ENCODE results near the gene FTO. TPM values are rescaled to one million over a fixed set of nuclear protein-coding genes. Genes with fewer than 3 reads are reported as not detected.

Gene FTO
- total and polyA plus RNA-seq, 2 donors from 2014 or later = 22.3 to 116 TPM

DNA sequence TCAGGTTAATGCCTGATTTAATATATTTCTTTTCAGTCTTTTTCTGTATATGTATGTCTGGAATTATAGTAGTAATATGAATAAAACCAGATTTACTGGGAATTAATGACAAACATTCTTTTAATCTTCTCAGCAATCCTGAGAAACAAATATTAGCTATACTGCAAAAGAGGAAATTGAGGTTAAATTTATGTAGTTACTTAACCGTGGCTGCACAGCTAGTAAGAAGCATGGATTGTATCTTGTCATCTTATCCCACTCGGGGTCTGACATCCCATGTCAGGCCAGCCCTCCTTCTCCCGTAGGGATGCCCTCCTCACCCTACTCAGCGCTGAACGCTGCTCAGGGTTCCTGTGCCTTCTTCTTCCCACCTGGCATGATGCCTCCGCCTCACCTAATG lies 143.0 kb downstream of the FTO start:
- intact Hi-C loops (cut with DNase I) = no loop called here
- H3K4me3 ChIP-seq (ENCODE audit: low read length in 3 of 3) = no peak overlapping the region
- no peak overlapping the region for H3K27ac ChIP-seq (ENCODE audit: low read depth in 2 of 2, low read length in 2 of 2)
- peaks cover 2 to 17% (median 5%) of the 10 kb centered on the region in 3 donors for H3K4me1 ChIP-seq (ENCODE audit: control insufficient read depth in 2 of 3, insufficient read depth in 2 of 3, low read depth in 1 of 3, low read length in 3 of 3)
- H3K36me3 ChIP-seq (ENCODE audit: control insufficient read depth in 2 of 3, insufficient read depth in 3 of 3, low read length in 3 of 3) = no peaks in the 10 kb centered on the region
- no peaks in the 10 kb centered on the region for H3K9me3 ChIP-seq (ENCODE audit: control insufficient read depth in 2 of 3, insufficient read depth in 1 of 3, low read length in 3 of 3)
- no peaks in the 10 kb centered on the region for H3K27me3 ChIP-seq (ENCODE audit: control insufficient read depth, insufficient read depth, low read length)
- no peak overlapping the region for H3K9ac ChIP-seq (ENCODE audit: low read length in 3 of 3)
- DNase-seq (no peak), FAIRE-seq (no peak)
- no peak for TF ChIP-seq CTCF (IDR thresholded peaks at IDR 0.05; ENCODE audit: borderline replicate concordance, extremely low read depth, insufficient read depth)

GRCh38 chr16:53848277-53848942 lies 144.5 kb downstream of the FTO start:
- no peak for TF ChIP-seq CTCF (IDR thresholded peaks at IDR 0.05; ENCODE audit: borderline replicate concordance, extremely low read depth, insufficient read depth)
- no peak overlapping the region for H3K4me3 ChIP-seq (ENCODE audit: low read length in 3 of 3)
- peaks cover 2 to 17% (median 5%) of the 10 kb centered on the region in 3 donors for H3K4me1 ChIP-seq (ENCODE audit: control insufficient read depth in 2 of 3, insufficient read depth in 2 of 3, low read depth in 1 of 3, low read length in 3 of 3)
- no peaks in the 10 kb centered on the region for H3K36me3 ChIP-seq (ENCODE audit: control insufficient read depth in 2 of 3, insufficient read depth in 3 of 3, low read length in 3 of 3)
- no peak overlapping the region for H3K9ac ChIP-seq (ENCODE audit: low read length in 3 of 3)
- FAIRE-seq (no peak), DNase-seq (peak in 3 of 5 donors; percentile 24 to 78 (median 62))
- no peak overlapping the region for H3K27ac ChIP-seq (ENCODE audit: low read depth in 2 of 2, low read length in 2 of 2)
- intact Hi-C loops (cut with DNase I) = no loop called here
- no peaks in the 10 kb centered on the region for H3K27me3 ChIP-seq (ENCODE audit: control insufficient read depth, insufficient read depth, low read length)
- no peaks in the 10 kb centered on the region for H3K9me3 ChIP-seq (ENCODE audit: control insufficient read depth in 2 of 3, insufficient read depth in 1 of 3, low read length in 3 of 3)

- Histone ChIP-seq H3K9ac (ENCODE audit: low read length in 3 of 3) (no peak overlapping the region), H3K9me3 (ENCODE audit: control insufficient read depth in 2 of 3, insufficient read depth in 1 of 3, low read length in 3 of 3) (no peaks in the 10 kb centered on the region), H3K4me3 (ENCODE audit: low read length in 3 of 3) (no peak overlapping the region), H3K36me3 (ENCODE audit: control insufficient read depth in 2 of 3, insufficient read depth in 3 of 3, low read length in 3 of 3) (no peaks in the 10 kb centered on the region), H3K4me1 (ENCODE audit: control insufficient read depth in 2 of 3, insufficient read depth in 2 of 3, low read depth in 1 of 3, low read length in 3 of 3) (peaks cover 2 to 17% (median 5%) of the 10 kb centered on the region in 3 donors), H3K27me3 (ENCODE audit: control insufficient read depth, insufficient read depth, low read length) (no peaks in the 10 kb centered on the region), H3K27ac (ENCODE audit: low read depth in 2 of 2, low read length in 2 of 2) (no peak overlapping the region)
- FAIRE-seq (no peak), DNase-seq (no peak)
- no peak for TF ChIP-seq CTCF (IDR thresholded peaks at IDR 0.05; ENCODE audit: borderline replicate concordance, extremely low read depth, insufficient read depth)
- intact Hi-C loops (cut with DNase I) = no loop called here
Measured at GRCh38 chr16:53848950-53849349, 145.0 kb downstream of the FTO start.

All from kidney (tissue), 14 donors.